ENCODE results near the gene SLC25A25.

Gene SLC25A25

GRCh38 chr9:128072144-128073021, 4.4 kb downstream of the SLC25A25 start:
- DNase-seq = peak; percentile 93 to 96

DNA sequence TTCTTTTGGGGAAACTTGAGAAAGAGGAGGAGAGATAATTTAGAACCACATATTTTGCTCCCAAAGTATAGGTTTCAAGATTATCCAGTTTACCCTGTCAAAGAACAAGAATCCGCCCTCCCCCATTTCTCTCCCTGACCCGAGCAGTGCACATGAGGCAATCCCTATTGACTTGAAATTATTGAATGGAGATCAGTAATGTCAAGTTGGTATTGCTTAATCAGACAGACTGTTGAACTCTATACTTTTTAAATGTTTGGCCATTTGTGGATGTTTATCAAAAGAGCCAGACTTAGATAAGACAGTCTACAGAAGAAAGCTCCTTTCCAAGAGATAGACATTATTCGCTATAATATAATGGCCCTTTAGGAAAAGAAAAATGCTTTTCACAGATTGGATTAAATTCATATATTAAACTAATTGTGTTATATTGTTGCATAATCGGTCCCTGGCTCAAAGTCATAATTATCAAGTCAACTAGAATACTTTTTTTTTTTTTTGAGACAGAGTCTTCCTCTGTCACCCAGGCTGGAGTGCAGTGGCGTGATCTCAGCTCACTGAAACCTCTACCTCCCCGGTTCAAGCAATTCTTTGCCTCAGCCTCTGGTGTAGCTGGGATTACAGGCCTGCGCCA, 5.3 kb downstream of the SLC25A25 start:
- no peak for DNase-seq

GRCh38 chr9:128077847-128078503, 9.9 kb downstream of the SLC25A25 start:
- no peak for DNase-seq

DNA sequence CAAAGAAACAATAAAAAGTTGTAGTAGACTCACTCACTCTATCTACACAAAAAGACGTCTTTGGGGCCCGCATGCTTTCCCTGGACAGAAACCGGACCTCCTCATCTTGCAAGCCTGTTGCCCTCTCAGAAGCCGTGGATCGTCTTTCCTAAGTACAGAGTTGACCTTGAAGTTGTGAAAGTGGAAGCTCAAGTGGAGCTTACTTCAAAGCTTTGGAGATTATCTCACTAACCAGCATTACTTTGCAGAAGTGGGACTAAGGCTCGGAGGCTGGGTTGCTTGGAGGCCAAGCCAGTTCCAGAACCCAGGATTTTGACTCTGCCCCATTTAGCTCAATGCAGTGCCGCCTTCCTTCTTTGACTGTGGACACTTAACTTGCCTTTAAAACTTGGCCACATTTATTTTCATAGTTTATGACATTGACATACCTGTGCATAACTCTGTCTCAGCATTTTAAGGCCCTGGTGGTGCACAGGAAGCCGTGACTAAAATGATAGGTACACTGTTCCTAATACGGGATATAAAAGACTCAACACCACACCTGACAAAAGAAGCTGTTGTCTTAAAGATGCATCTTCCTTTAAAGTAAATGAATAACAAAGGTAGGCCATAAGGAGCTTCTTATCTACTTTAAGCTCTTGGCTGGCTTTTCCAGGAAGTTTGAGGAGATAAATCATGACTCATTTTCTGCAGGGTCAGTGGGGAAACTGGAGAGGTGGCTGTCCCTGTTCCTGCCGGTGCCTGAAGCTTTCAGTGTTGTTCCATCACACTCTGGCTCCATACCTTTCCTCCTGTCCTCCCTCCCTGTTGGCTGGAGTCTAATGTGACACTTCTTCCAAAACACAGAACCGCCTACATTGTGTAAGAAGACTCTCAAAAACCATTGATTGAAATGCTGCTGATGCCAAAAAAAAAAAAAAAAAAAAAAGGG, 10.7 kb downstream of the SLC25A25 start:
- DNase-seq = peak; percentile 78 to 80

DNA sequence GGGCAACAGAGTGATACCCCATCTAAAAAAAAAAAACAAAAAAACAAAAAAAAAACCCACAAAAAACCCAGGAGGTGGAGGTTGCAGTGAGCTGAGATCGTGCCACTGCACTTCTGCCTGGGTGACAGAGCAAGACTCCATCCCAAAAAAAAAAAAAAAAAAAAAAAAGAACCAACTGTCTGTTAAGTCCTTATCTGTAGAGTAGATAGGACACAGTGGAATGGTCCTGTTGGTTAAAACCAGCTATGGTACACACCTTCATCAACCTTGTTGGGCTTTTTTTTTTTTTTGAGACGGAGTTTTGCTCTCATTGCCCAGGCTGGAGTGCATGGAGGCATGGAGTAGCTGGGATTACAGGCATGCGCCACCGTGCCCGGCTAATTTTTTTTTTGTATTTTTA, 12.2 kb downstream of the SLC25A25 start:
- no peak for DNase-seq

GRCh38 chr9:128081056-128081455, 13.0 kb downstream of the SLC25A25 start:
- DNase-seq = no peak

GRCh38 chr9:128082151-128082550, 14.1 kb downstream of the SLC25A25 start:
- DNase-seq = peak; percentile 30 to 59

DNA sequence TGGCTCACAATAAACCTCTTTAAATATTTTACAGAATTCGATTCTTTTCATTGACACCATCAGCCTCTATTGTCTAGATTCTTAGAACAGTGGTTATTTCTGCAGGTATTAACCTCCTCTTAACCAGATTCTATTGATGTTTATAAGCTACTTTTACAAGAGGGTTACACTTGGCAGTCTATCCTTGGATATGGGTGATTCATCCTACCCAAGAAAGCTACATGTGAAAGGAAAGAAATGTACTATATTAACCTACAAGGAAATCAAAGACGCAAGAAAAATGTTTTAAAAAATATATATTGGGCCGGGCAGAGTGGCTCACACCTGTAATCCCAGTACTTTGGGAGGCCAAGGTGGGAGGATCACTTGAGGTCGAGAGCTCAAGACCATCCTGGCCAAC, 16.7 kb downstream of the SLC25A25 start:
- DNase-seq = no peak

DNA sequence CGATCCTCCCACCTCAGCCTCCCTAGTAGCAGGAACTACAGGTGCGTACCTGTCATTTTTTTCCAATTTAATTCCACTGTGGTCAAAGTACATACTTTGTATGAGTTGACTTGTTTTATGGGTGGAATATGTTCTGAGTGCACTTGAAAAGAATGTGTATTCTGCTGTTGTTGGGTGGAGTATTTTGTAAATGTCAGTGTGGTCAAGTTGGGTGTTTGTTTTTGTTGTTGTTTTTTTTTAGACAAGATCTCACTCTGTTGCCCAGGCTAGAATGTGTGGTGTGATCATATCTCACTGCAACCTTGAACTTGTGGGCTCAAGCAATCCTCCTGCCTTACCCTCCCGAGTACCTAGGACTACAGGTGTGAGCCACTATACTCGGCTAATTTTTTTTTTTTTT, 17.9 kb downstream of the SLC25A25 start:
- DNase-seq = no peak

GRCh38 chr9:128087262-128087661, 19.2 kb downstream of the SLC25A25 start:
- no peak for DNase-seq

GRCh38 chr9:128088253-128088945, 20.4 kb downstream of the SLC25A25 start:
- DNase-seq = no peak

- no peak for DNase-seq
These were observed 21.3 kb downstream of the SLC25A25 start for GRCh38 chr9:128089299-128089698.

DNA sequence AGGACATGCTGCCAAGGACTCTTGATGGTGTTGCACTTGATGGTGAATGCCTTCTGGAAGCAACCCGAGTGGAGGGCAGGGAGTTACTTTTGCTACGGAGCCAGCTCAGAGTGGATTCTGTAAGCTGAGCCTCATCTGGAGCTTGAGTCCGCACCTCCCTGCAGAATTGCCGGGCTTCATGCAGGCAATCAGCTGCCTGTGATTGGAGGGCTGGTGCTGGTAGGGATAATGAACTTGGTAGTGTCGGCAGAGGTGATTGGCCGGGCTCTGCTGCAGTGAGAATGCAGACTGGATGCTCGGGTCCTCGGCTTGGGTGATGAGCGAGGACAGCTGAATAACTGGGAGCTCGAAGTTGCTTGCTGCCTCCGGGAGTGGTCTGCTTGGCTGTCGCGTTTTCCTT, 23.1 kb downstream of the SLC25A25 start:
- DNase-seq = no peak

GRCh38 chr9:128091571-128091970, 23.5 kb downstream of the SLC25A25 start:
- DNase-seq = peak in 1 of 2 donors; percentile 26

DNA sequence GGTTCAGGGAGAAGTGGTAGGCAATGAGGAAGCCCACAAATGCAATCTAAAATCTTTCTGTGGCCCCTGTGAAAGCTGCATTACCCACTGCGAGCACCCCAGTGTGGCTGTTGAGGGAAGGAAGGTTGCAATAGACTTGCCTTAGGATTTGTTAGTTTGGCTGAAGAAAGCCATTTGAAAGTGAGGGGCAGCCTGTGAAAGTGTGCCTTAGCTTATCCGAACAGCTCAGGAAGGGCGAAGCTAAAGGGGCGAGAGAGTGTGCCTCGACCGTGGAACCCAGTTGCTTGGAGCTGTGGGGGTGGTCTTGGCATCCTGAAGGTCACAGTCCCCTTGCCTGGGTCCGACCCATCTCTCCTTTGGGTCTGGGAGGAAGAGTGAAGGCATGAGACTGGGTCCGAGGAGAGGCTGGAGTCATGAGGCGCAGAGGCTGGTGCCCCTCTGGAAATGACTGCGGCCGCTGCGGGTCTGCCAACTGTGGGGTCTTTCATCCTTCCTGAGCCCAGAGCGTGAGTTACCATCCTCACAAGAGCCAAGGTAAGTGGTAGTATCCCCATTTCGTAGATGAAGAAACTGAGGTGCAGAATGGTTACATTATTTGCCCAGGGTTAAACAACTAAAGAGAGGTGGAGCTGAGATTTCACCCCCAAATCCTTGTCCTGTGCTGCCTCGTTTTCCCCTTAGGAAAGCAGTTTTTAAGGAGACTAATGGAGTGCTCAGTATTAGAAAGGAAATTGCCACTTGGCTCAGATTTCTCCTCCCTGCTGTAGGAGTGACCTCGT, 24.4 kb downstream of the SLC25A25 start:
- DNase-seq = no peak

- DNase-seq = no peak
These were observed 25.0 kb downstream of the SLC25A25 start for GRCh38 chr9:128093011-128093410.

DNA sequence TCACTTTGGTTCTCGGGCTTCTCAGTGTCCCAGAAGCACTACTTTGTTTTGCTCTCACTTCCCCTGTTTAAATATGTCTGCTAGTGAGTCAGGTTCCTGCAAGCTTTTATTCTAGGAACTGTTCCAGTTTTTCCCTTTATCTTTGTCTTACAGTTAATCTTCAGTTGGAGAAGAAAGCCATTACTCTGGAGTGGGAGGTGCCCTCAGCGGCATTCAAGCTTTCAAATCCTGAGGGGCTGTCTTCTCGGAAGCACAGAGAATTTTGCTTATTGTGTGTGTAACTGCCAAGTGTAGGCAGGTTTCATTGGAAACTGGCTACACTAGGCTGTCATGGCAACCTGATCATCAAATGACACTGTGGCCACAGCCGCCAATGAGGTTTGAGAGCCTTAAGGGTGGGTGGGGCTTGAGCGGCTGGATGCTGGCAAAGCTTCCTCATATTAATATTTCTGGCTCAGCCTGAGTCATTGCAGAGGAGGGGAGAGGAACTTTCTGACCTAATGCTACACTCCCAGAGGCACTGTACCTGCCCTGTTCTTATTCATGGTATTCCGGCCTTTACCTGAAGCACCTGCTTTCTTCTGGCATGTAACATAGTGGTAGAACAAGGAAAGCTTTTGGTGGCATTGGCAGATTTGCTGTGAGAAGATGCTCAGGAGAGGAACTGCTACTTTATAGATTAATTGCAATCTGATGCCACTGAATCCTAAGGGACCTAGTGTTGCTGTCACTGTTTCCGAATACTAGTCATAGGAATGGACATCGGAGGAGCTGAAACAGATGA, 26.3 kb downstream of the SLC25A25 start:
- DNase-seq = peak; percentile 96 to 97

GRCh38 chr9:128094950-128095544, 27.0 kb downstream of the SLC25A25 start:
- DNase-seq = no peak
